ENCODE data around the gene TBC1D14.
A peak's percentile ranks its signal among the peaks of the same experiment; 100 is the strongest.
"Not testable (repeated sequence)": the region's sequence is repeated elsewhere in the genome, so short reads cannot be mapped to it uniquely, and the experiment has no call there.

The TBC1D14 gene

GRCh38 chr4:6890971-6891370 is 18.7 kb upstream of the TBC1D14 start:
- DNase-seq = not testable (repeated sequence)

GRCh38 chr4:6891436-6892170 is 18.0 kb upstream of the TBC1D14 start:
- DNase-seq = no peak

GRCh38 chr4:6892190-6892908 is 17.3 kb upstream of the TBC1D14 start:
- no peak for DNase-seq

- DNase-seq = no peak
These were observed 16.8 kb upstream of the TBC1D14 start for GRCh38 chr4:6892909-6893202.

- DNase-seq = no peak
These were observed 16.1 kb upstream of the TBC1D14 start for GRCh38 chr4:6893449-6894085.

GRCh38 chr4:6894086-6894478 is 15.5 kb upstream of the TBC1D14 start:
- DNase-seq = no peak

GRCh38 chr4:6894528-6895498 is 14.8 kb upstream of the TBC1D14 start:
- DNase-seq = no peak

GRCh38 chr4:6896035-6896434 is 13.6 kb upstream of the TBC1D14 start:
- DNase-seq = no peak

GRCh38 chr4:6898763-6899162 is 10.9 kb upstream of the TBC1D14 start:
- no peak for DNase-seq

GRCh38 chr4:6900181-6900812 is 9.3 kb upstream of the TBC1D14 start:
- no peak for DNase-seq

GRCh38 chr4:6900956-6901355 is 8.7 kb upstream of the TBC1D14 start:
- no peak for DNase-seq

- DNase-seq = no peak
These were observed 7.8 kb upstream of the TBC1D14 start for GRCh38 chr4:6901669-6902317.

- no peak for DNase-seq
These were observed 7.1 kb upstream of the TBC1D14 start for GRCh38 chr4:6902318-6903042.

GRCh38 chr4:6905516-6906445 is 3.8 kb upstream of the TBC1D14 start:
- peak; percentile 33 for DNase-seq

GRCh38 chr4:6906486-6906885 is 3.1 kb upstream of the TBC1D14 start:
- not testable (repeated sequence) for DNase-seq

GRCh38 chr4:6907658-6908191 is 1.9 kb upstream of the TBC1D14 start:
- DNase-seq = no peak

GRCh38 chr4:6908432-6909112 is 1.1 kb upstream of the TBC1D14 start:
- no peak for DNase-seq

- no peak for DNase-seq
These were observed 329 bp downstream of the TBC1D14 start for GRCh38 chr4:6909970-6910339.

GRCh38 chr4:6910340-6910959 is 824 bp downstream of the TBC1D14 start:
- DNase-seq = no peak

Measured in NCI-H524 treated with DMSO at 0.1 percent for 48 hours (cell line).